Motor neuron (in vitro differentiated cells): ENCODE measurements around the gene PGF. TPM values are rescaled to one million over a fixed set of nuclear protein-coding genes. Genes with fewer than 3 reads are reported as not detected.

ENCODE experiments used
- ATAC-seq, 8 experiments: fragments of 200-7000 bp; cut with Tn5 transposase; replicated peaks in 6 of 8; 2 replicates each; pipeline ENCODE4 v1.8.0; 2021; ENCODE audit warnings: mild to moderate bottlenecking in 8 of 8, moderate library complexity in 8 of 8
- H3K27ac ChIP-seq, 2 donors: fragments of 250-450 bp; sonication (Bioruptor Pico); 2 replicates each; pipeline ENCODE4 v1.9.0; 2021; ENCODE audit warnings: antibody characterized with exemption in 2 of 2, mild to moderate bottlenecking in 2 of 2, moderate library complexity in 1 of 2
- H3K4me1 ChIP-seq, 2 donors: fragments of 250-450 bp; sonication (Bioruptor Pico); replicated peaks in 1 of 2; 2 replicates each; pipeline ENCODE4 v1.6.1; 2021; ENCODE audit warnings: antibody characterized with exemption in 2 of 2, mild to moderate bottlenecking in 2 of 2, moderate library complexity in 1 of 2
- H3K4me3 ChIP-seq, 5 donors: fragments of 250-450 bp; sonication (Bioruptor Pico); 2 replicates each; pipeline ENCODE4 v1.9.0; 2021; ENCODE audit warnings: antibody characterized with exemption in 5 of 5, mild to moderate bottlenecking in 5 of 5, moderate library complexity in 4 of 5
- WGBS, 10 experiments: fragments of 450-650 bp; shearing (Covaris generic); methylation state at CpG; one replicate each; pipeline ENCODE4 v1.0.0; 2022; 5-methylcytosine and 5-hydroxymethylcytosine counted together
- in situ Hi-C, 9 experiments: fragments of 400-800 bp; cut with MboI; loops; one replicate each; pipeline ENCODE4 v1.15.0; 2021; ENCODE audit warnings: low sequenced_read_pairs in 9 of 9, low pct_unique_long_range_greater_than_20kb in 2 of 9; ENCODE audit not compliant: unreplicated experiment in 9 of 9
- total RNA-seq, 8 experiments: library from RNA; unstranded; fragments of 300-600 nt; gene quantifications; 2 replicates each; pipeline versions ENCODE4 v1.2.3 to v1.2.4, GENCODE V29; 2022

PGF gene
- total RNA-seq, 8 experiments from 2014 or later = 0.31 to 36.6 (median 3.2) TPM

- Histone ChIP-seq H3K27ac (peak overlapping the region in 1 of 2 donors; percentile 70), H3K4me1 (peaks cover 11 to 20% of the 10 kb centered on the region in 2 donors), H3K4me3 (no peak overlapping the region)
- WGBS, 10 experiments = 83% methylated on average over 4 of the region's 11 CpGs; no CpG with 5 or more reads in 9 of the 10 experiments
- no peak for ATAC-seq
- in situ Hi-C loops = loop anchor here in 1 of 9 experiments (25.0 kb wide), 1 partner anchor 145 kb away; no protein-coding TSS in a partner anchor
Measured at GRCh38 chr14:74942608-74943007, 12.8 kb downstream of the PGF start.

DNA sequence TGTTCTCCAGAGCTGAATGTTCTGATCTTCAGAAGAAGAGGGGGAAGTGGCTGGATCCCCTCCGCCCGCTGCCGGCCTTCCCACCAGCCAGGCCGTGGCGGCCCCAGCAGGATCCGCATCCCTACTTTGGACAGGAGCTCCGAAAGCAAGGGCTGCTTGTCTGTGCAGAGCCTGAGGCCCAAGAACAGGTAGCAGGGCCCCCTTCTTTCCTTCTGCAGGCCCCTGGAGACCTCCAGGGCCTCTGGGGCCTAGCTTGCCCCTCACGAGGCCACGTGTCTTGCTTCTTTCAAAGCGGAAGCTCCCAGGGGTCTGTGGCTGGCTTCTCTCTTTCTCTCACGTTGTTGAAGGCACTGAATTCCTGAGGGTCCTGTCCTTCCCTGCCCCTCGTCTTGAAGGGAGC lies 13.2 kb downstream of the PGF start:
- ATAC-seq = peak in 5 of 8 experiments; percentile 19 to 31 (median 26)
- Histone ChIP-seq H3K4me1 (peaks cover 11 to 20% of the 10 kb centered on the region in 2 donors), H3K4me3 (no peak overlapping the region), H3K27ac (peak overlapping the region in 1 of 2 donors; percentile 70)
- in situ Hi-C loops = loop anchor here in 1 of 9 experiments (25.0 kb wide), 1 partner anchor 145 kb away; no protein-coding TSS in a partner anchor
- 73 to 100% (median 79%) methylated on average over 4 to 7 of the region's 12 CpGs; no CpG with 5 or more reads in 7 of the 10 experiments for WGBS, 10 experiments

DNA sequence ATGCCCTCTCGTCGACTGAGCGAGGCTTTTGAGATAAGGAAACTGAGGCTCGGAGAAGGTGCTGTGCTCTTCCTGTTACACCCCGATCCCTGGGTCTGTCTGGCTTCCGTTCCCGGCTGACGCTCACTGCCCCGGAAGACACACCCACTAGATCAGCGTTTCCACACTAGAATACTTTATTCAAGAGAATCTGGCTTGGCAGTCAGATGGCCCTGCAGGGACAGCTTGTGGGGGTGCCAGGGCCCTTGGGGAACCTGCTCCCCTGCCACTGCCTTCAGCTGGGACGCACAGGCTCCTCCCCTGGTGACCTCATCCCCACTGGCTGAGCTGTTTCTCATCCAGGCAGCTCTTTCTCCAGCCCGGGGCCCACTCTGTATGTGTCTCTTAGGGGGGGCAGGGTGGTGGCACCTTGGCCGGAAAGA lies 13.7 kb downstream of the PGF start:
- Histone ChIP-seq H3K4me3 (no peak overlapping the region), H3K27ac (peak overlapping the region in 1 of 2 donors; percentile 70), H3K4me1 (peaks cover 11 to 19% of the 10 kb centered on the region in 2 donors)
- WGBS, 10 experiments = 0 to 68% (median 51%) methylated on average over 1 to 8 of the region's 13 CpGs; no CpG with 5 or more reads in 2 of the 10 experiments
- ATAC-seq = peak; percentile 57 to 96 (median 93)
- in situ Hi-C loops = loop anchor here in 1 of 9 experiments (25.0 kb wide), 1 partner anchor 146 kb away; no protein-coding TSS in a partner anchor

GRCh38 chr14:74940956-74941565 lies 14.3 kb downstream of the PGF start:
- H3K4me3 ChIP-seq = no peak overlapping the region
- in situ Hi-C loops = loop anchor here in 1 of 9 experiments (25.0 kb wide), 1 partner anchor 146 kb away; no protein-coding TSS in a partner anchor

GRCh38 chr14:74938531-74939495 lies 16.6 kb downstream of the PGF start:
- peaks cover 21 to 28% of the 10 kb centered on the region in 2 donors for H3K4me1 ChIP-seq
- no peak for ATAC-seq
- in situ Hi-C loops = loop anchor here in 2 of 9 experiments (10.0 to 25.0 kb wide), 2 partner anchors 136 to 148 kb away; no protein-coding TSS in a partner anchor
- no peak overlapping the region for H3K4me3 ChIP-seq
- 60 to 100% (median 95%) methylated on average over 1 to 5 of the region's 10 CpGs for WGBS, 10 experiments
- no peak overlapping the region for H3K27ac ChIP-seq

More at GRCh38 chr14:74940956-74941565, 14.3 kb downstream of the PGF start:
- peak in 1 of 8 experiments; percentile 2 for ATAC-seq
- Histone ChIP-seq H3K4me1 (peaks cover 11 to 16% of the 10 kb centered on the region in 2 donors), H3K27ac (peak overlapping the region in 1 of 2 donors; percentile 70)
- 60 to 100% (median 83%) methylated on average over 1 to 5 of the region's 18 CpGs; no CpG with 5 or more reads in 3 of the 10 experiments for WGBS, 10 experiments

DNA sequence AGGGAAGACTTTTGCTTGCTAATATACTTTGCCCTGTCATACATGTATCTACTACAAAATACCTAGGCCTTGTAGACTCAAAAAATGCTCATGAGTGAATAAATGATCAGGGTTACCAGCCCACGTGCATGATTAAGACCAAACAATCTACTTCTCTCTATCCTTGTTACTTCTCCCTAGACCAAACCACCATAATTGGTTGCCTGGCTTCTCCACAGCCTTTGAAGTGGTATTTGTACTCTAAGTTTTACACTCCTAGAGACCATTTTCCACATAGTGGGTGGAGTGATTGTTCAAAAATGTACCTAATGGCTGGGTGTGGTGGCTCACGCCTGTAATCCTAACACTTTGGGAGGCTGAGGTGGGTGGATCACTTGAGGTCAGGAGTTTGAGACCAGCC lies 18.2 kb downstream of the PGF start:
- ATAC-seq = no peak
- Histone ChIP-seq H3K4me1 (peaks cover 18 to 22% of the 10 kb centered on the region in 2 donors), H3K27ac (no peak overlapping the region), H3K4me3 (no peak overlapping the region)
- in situ Hi-C loops = loop anchor here in 2 of 9 experiments (10.0 to 25.0 kb wide), 2 partner anchors 138 to 150 kb away; no protein-coding TSS in a partner anchor
- WGBS, 10 experiments = 43 to 100% (median 60%) methylated on average over 1 to 2 of the region's 2 CpGs; no CpG with 5 or more reads in 3 of the 10 experiments

- no peak for ATAC-seq
- 73 to 100% (median 86%) methylated on average over 1 to 8 of the region's 8 CpGs; no CpG with 5 or more reads in 1 of the 10 experiments for WGBS, 10 experiments
- Histone ChIP-seq H3K4me1 (peaks cover 14 to 18% of the 10 kb centered on the region in 2 donors), H3K4me3 (no peak overlapping the region), H3K27ac (no peak overlapping the region)
- in situ Hi-C loops = loop anchor here in 2 of 9 experiments (10.0 to 25.0 kb wide), 2 partner anchors 138 to 151 kb away; no protein-coding TSS in a partner anchor
Measured at GRCh38 chr14:74936731-74937130, 18.7 kb downstream of the PGF start.

- no peak for ATAC-seq
- WGBS, 10 experiments = 40 to 100% (median 88%) methylated on average over 1 to 9 of the region's 11 CpGs; no CpG with 5 or more reads in 1 of the 10 experiments
- in situ Hi-C loops = loop anchor here in 2 of 9 experiments (10.0 to 25.0 kb wide), 2 partner anchors 139 to 151 kb away; no protein-coding TSS in a partner anchor
- no peak overlapping the region for H3K4me3 ChIP-seq
- no peak overlapping the region for H3K27ac ChIP-seq
- H3K4me1 ChIP-seq = peaks cover 10 to 12% of the 10 kb centered on the region in 2 donors
Measured at GRCh38 chr14:74936151-74936550, 19.2 kb downstream of the PGF start.

DNA sequence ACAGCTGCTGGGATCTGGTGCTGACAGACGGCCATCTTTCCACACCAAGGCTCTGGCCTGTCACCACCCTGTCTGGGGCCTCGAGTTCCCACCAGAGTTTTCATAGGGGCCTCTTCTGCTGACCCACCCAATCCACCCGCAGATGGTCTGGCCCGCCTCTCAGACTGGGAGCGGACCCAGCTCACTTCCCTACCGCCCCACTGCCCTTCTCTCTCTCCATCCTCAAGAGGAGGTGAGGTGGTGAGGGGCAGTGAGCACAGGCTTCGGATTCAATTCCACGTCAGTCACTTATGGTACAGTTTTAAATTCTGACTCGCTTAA lies 20.1 kb downstream of the PGF start:
- 20 to 95% (median 79%) methylated on average over 1 to 7 of the region's 9 CpGs; no CpG with 5 or more reads in 6 of the 10 experiments for WGBS, 10 experiments
- in situ Hi-C loops = loop anchor here in 2 of 9 experiments (10.0 to 25.0 kb wide), 2 partner anchors 139 to 152 kb away; no protein-coding TSS in a partner anchor
- ATAC-seq = no peak
- Histone ChIP-seq H3K4me1 (peaks cover 10 to 12% of the 10 kb centered on the region in 2 donors), H3K4me3 (no peak overlapping the region), H3K27ac (no peak overlapping the region)

- no peak overlapping the region for H3K4me3 ChIP-seq
- peak in 6 of 8 experiments; percentile 73 to 97 (median 88) for ATAC-seq
- H3K4me1 ChIP-seq = peaks cover 10 to 12% of the 10 kb centered on the region in 2 donors
- H3K27ac ChIP-seq = no peak overlapping the region
- in situ Hi-C loops = loop anchor here in 2 of 9 experiments (10.0 to 25.0 kb wide), 2 partner anchors 140 to 153 kb away; no protein-coding TSS in a partner anchor
- 56 to 100% (median 80%) methylated on average over 1 to 11 of the region's 26 CpGs; no CpG with 5 or more reads in 3 of the 10 experiments for WGBS, 10 experiments
Measured at GRCh38 chr14:74934476-74935359, 20.7 kb downstream of the PGF start.

- Histone ChIP-seq H3K4me1 (peaks cover 10 to 12% of the 10 kb centered on the region in 2 donors), H3K27ac (no peak overlapping the region), H3K4me3 (no peak overlapping the region)
- WGBS, 10 experiments = 0 to 100% (median 90%) methylated on average over 1 to 3 of the region's 4 CpGs; no CpG with 5 or more reads in 3 of the 10 experiments
- peak in 5 of 8 experiments; percentile 5 to 32 (median 21) for ATAC-seq
- in situ Hi-C loops = loop anchor here in 2 of 9 experiments (10.0 to 25.0 kb wide), 2 partner anchors 141 to 153 kb away; no protein-coding TSS in a partner anchor
Measured at GRCh38 chr14:74934041-74934440, 21.4 kb downstream of the PGF start.
